Left kidney (tissue), 2 donors: ENCODE measurements around the gene ABCD1. TPM values are rescaled to one million over a fixed set of nuclear protein-coding genes. Genes with fewer than 3 reads are reported as not detected.
"Not testable (repeated sequence)": the region's sequence is repeated elsewhere in the genome, so short reads cannot be mapped to it uniquely, and the experiment has no call there.

Experiments
- DNase-seq: peaks from one replicate; pipeline ENCODE4 v3.0.0-alpha.2; 2013
- polyA plus RNA-seq: library from polyadenylated mRNA; unstranded; fragments of 120-200 nt; gene quantifications from one replicate; pipeline ENCODE4 v1.2.1, GENCODE V29; 2013; ENCODE audit not compliant: insufficient read length

ABCD1 gene
- polyA plus RNA-seq, 1 donor, result 6.4 TPM

DNA sequence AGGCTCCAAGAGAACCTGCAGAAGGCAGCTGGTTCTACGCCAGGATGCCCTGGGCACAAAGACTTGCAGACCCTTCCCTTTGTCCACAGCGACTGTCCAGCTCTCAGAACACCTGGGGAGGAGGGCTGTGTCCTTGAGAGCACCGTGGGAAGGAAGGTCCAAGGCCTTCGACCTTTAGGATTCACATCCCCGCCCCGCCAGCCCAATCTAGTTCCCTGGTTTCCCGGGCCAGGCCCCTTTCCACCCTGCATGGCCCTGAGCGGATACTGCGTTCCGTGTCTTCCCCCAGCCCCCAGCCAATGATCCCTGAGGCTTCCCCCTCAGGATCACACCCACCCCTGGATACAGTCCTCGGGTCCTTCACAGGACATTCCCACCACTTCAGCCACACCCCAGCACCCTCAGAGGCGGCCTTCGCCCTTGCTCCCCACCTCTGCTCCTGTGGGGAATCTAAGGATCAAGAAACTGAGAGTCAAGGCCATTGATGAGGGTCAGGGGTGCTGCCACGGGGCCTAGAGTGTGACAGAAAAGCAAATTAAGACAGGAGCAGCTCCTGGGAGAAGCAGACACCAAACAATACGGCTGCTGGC is 9.1 kb downstream of the ABCD1 start:
- DNase-seq, result no peak

DNA sequence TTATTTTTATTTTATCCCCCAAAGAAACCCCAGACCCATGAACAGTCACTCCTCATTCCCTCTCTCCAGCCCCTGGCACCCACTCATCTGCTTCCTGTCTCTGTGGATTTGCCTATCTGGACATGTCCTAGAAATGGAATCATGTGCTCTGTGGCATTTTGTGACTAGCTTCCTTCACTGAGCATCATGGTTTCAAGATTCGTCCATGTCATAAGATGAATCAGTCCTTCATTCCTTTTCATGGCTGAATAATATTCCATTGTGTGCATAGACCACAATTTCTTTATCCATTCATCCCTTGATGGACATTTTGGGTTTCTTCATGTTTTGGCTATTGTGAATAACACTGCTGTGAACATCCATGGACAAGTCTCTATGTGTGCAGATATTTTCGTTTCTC is 10.2 kb downstream of the ABCD1 start:
- no peak for DNase-seq

DNA sequence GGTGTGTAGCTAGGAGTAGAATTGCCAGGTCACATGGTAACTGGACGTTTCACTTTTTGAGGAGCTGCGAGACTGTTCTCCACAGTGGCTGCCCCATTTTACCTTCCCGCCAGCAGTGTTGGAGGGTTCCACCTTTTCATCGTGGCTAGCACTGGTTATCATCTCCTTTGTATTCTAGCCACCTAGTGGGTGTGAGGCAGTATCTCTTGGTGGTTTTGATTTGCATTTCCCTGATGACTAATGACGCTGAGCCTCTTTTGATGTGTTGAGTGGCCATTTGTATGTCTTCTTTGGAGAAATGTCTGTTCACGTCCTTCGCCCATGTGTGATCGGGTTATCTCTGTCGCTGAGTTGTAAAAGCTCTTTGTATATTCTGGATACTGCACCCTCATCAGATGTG is 10.6 kb downstream of the ABCD1 start:
- no peak for DNase-seq

DNA sequence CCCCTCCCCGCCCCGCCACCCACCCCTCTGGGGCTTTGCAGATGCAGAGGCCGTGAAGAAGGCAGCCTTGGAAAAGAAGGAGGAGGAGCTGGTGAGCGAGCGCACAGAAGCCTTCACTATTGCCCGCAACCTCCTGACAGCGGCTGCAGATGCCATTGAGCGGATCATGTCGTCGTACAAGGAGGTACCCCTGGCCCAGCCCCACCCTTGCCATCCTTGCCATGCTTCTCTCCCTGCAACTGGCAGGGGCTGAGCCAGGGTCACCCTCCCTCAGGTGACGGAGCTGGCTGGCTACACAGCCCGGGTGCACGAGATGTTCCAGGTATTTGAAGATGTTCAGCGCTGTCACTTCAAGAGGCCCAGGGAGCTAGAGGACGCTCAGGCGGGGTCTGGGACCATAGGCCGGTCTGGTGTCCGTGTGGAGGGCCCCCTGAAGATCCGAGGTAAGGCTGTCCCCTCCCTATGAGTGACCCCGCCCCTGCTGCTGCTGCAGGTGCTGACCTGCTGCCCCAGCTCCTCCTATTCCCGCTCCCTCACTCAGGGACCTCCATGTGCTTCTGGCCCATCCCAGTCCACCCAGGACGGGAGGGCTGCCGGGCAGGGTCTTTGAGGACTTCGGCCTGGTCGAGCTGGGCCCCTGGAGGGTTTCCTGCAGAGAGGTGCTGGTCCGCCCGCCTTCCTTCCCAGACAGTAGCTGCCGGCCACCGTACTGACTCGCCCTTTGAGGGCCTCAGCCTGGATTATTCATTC is 11.6 kb downstream of the ABCD1 start:
- DNase-seq, result no peak

DNA sequence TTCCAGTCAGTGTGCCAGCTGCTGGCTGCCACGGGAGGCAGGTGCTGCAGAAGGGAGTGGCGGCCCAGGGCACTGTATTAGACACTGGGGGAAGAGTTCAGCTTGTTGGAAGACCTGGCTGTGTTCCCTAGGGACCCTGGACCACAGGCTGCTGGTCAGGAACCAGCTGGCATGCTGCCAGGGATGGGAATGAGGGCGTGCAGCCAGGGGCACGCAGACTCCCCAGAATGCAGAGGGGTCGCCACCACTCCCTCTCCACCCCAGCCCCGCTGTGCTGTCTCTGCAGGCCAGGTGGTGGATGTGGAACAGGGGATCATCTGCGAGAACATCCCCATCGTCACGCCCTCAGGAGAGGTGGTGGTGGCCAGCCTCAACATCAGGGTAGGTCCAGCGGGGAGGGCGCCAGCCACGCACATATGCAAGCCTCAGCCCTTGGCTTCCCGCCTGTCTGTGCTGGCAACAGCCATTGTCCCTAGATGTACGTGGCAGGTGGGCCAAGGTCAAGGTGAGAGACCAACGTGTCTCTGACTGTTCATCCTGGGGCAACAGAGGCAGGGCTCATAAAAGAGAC is 12.3 kb downstream of the ABCD1 start:
- no peak for DNase-seq

DNA sequence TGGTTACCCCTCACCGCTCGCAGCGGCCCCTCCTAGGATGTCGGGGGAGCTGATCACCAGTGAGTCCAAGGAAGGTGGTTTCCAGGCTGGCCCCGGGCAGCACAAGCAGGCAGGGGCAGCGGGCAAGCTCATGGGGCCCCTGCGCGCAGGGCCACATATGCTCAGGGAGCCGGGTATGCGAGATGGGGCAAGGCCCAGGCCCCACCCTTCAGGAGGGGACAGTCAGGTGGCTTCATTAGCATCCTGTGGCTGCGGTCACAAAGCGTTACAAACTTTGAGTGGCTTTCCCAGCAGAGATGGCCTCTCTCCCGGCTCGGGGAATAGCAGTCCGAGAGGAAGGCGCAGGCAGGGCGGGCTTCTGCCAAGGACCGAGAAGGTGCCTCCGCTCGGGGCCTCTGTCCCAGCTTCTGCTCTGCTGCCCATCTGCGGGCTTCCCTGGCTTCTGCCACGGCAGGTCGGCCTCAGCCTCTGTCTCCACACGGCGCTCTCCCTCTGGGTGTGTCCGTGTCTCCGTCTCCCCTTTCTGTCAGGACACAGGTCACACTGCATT is 13.5 kb downstream of the ABCD1 start:
- no peak for DNase-seq

DNA sequence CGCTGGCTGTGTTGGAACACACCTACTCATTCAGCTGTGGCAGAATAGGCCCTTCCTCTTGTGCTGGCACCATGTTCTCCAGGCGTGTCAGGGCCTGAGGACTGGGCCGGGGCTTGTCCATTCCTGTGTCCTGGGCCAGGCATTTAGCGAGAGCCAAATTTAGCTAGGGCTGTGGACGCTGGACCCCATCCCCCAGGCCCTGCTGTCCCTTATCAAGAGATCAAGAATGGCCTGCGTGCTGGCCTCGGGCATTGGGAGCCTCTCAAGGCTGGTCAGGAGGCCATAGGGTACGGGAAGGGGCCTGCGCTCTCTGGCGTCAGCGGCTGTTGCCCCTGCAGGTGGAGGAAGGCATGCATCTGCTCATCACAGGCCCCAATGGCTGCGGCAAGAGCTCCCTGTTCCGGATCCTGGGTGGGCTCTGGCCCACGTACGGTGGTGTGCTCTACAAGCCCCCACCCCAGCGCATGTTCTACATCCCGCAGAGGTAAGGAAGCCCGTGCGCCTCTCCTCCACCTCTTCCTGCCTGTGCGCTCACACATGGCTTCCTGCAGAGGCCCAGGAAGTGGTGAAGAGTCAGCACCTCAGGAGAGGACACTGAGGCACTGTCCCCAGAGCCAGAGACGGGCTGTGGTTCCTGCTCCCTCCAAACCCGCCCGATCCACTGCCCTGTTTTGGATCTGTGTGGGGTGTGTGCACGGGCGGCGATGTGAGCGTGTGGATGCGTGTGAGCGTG is 15.3 kb downstream of the ABCD1 start:
- no peak for DNase-seq

DNA sequence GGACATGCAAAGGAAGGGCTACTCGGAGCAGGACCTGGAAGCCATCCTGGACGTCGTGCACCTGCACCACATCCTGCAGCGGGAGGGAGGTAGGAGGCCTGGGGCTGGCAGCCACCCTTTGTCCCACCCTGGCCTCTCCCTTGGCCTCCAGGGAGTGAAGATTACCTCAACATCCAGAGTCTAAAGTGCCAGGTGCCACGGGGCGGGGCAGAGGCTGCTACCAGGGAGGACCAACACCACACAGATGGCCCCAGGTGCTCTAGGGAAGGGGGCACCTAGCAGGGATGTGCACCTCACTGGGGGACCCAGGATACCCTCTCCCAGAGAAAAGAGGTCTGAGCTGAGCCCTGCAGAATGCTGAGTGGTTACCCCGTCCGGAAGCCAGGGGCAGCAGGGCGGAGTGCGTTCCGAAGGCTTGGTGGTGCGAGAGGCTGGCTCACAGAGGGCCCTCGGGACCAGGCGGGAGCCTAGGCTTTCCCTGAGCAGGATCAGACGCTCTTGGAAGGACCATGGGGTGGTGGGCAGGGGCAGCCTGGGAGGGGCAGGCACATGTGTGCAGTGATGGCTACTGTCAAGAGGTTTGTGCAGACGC is 16.1 kb downstream of the ABCD1 start:
- DNase-seq, result no peak

DNA sequence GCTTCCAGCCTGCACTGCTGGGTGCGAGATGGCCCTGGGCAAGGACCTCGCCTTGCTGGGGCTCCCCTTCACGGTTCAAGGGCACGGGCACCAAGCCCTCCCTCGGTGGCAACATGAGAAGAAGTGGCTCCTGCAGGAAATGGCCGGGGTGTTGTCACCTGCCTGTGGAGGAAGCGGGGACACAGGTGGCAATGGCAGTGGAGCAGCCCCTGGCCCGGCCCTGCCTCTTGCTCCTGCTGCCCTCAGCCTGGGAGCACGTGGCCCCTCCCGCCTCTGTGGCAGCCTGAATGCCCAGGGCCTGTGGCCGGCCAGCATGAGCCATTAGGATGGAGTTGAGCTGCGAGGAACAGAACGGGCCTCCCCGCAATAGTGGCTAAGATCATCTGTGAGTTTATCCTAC is 16.8 kb downstream of the ABCD1 start:
- DNase-seq, result no peak

DNA sequence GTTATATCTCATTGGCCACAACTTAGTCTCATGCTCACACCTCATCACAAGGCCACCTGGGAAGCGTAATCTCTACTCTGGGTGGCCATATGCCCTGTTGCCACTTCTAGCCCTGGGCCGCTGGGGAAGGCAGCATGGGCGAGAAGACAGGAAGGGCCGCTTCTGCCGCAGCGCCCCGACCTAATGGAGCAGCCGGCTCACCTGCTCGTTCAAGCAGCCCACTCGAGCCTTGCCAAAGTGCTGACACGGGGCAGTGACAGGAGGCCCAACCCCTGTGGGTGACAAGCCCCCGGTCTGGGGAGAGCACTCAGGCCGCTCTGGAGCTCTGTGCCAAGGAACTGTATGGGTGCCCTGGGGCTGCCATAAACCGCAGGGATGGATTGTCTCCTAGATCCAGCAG is 17.5 kb downstream of the ABCD1 start:
- DNase-seq, result not testable (repeated sequence)

DNA sequence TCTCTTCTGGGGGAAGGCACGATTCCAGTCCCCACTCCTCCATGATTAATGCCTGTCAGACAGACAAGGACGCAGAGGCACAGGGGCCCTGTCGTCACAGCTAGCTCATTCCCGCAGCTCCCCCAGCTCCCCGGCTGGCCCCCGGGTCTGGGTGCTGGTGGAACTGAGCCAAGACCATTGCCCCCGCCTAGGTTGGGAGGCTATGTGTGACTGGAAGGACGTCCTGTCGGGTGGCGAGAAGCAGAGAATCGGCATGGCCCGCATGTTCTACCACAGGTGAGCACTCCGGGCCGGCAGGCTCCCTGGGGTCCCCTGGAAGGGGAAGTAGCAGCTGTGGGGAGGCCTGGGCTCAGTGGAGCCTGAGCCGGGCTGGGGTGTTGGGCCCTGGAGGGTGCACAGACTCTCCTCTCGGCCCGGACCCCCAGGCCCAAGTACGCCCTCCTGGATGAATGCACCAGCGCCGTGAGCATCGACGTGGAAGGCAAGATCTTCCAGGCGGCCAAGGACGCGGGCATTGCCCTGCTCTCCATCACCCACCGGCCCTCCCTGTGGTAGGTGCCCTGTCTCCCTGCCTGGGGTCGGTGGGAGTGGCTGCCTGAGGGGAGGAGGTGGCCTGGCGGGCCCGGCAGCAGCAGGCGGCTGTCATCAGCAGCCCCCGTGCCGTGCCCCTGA is 18.3 kb downstream of the ABCD1 start:
- DNase-seq, result not testable (repeated sequence)

DNA sequence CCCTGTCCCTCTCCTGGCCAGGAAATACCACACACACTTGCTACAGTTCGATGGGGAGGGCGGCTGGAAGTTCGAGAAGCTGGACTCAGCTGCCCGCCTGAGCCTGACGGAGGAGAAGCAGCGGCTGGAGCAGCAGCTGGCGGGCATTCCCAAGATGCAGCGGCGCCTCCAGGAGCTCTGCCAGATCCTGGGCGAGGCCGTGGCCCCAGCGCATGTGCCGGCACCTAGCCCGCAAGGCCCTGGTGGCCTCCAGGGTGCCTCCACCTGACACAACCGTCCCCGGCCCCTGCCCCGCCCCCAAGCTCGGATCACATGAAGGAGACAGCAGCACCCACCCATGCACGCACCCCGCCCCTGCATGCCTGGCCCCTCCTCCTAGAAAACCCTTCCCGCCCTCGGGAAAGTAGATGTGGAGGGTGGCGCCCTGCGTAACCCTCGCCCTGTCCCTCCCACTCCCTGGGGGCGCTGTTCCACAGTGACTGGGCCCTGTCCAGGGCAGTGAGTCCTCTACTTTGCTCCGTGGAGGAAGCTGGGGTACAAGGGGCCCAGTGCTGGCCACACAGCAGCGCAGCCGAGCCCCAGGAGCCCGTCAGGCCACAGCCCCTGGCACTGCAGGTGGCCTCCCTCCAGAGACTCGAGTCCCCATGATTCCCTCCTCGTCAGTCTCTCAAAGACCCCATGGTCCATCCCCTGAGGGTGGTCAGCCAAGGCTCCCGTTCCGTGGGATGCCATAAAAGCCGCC is 19.0 kb downstream of the ABCD1 start:
- DNase-seq, result not testable (repeated sequence)

DNA sequence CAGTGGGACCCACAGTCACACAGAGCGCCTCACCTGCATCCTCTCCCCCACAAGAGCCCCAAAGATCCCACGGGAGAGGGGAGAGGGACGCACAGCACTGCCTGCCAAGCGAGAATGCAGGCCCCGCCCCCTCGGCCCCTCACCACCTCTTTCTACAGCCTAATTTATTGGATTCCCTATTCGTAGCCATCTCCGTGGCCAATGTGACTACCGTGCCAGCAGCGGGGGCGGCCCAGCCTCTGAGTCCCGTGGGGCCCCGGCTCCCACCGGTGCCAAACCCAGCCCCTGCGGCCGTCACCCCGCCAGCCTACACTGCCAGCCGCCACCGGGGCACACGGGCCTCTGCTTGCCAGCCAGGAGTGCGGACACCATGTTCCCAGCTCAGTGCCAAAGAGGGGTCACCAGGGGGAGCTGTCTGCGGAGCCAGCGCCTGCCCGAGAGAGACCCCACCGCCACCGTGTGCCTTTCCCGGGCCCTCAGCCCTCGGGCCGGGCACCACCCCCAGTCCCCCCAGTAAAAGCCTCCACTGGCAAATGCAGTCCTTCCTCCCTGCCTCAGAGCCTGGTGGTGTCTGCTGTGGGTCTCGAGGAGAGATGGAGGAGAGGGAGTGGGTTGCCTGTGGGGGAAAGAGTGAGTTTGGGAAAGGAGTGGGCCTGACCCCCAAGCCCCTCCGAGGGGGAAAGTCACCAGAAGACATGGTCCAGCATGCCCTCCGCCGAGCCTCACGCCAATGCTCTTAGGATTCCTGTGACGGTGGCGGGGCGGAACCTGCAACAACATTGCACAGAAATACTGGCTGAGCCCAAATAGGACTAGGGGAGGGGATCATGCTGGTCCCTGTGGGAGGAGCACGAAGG is 19.8 kb downstream of the ABCD1 start:
- no peak for DNase-seq

DNA sequence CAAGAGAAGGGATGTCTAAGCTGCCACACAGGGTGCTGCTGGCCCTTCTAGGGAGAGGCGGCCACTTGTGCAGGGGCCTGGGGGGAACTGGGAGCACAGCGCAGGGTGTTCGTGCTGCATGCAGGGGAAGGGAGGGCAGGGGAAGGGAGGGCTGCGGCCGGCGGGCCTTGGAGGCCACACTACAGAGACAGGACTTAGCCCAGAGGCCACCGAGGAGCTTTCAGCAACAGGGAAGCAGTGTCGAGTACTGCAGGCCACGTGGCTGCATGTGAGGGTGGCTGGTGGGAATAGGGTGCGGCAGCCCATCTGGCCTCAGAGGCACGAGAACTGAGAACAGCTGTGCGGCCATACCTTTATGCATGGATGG is 20.4 kb downstream of the ABCD1 start:
- DNase-seq, result not testable (repeated sequence)

DNA sequence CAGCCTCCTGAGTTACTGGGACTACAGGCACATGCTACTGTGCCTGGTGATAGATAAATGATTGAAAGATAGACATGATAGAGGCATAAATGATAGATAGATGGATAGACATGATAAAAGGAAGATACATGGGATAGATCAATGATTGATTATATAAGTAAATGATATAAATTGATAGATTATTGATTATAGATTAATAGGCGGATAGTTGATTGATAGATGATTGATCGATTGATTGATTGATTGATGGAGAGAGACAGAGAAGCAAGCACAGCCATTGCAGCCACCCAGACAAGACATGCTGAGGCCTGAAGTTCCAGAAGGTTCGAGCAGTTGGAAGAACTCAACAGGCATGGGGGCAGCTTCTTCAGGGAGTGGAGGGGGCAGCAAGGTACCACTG is 21.7 kb downstream of the ABCD1 start:
- no peak for DNase-seq

DNA sequence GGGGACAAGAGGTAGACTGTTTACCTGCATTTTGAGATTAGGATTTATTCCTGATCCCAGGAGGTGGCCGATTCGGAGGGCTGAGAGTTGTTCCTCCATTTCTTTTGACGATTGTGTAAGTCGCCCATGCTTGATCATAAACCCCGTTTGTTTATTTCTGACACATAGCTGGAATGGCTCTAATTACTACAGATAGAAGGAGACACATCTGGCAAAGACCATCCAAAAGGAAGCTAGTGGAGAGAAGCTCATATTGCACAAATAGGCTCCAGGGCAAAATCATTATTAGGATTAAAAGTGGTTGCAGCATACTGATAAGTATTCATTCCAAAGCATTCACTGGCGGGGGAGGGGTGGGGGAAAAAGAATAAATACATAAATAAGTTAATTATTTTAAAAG is 22.3 kb downstream of the ABCD1 start:
- not testable (repeated sequence) for DNase-seq

DNA sequence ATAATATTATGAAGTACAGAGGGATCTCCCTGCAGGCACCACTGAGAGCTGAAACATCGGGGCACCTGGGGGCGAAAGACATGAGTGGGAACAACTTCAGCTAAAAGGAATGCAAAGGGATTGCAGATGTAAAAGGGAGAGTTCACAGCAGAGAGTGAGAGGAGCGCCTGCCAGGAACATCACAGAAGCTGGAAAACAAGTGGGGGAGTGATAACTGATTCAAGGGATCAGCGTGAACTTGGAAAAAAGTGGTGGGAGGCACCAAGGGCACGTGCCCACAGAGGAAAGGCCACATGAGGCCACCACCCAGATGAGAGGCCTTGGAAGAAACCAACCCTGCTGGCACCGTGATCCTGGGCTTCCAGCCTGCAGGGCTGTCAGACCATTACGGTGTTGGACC is 24.4 kb downstream of the ABCD1 start:
- DNase-seq, result not testable (repeated sequence)

DNA sequence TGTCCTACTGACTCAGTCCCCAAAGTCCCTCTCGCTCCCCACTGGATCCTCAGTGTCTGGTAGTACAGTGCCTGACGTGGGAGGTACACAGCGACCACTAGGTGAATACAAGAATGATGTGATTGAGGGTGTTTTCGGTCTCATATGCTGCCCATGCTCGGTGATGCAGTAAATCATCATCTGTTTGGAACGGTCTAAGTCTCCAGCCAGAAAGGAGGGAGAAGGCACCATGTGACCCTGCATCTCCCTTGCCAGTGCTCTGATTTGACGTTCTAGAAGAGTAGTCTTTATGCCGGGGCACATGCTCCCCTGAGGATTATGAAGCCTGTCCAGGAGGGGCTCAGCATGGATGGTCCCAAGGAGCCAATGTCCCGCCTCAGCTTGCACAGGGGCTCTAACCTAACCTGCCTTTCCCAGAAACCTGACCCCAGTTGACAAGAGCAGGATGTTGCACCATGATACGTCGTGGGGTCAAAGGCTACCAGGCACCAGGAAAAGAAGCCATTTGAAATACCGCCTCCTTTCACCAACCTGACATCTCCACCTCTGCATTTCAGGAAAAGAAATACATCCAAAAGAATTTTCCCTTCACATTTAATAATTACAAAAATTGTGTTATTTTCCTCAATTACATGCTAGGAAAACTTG is 25.6 kb downstream of the ABCD1 start:
- DNase-seq, result no peak

DNA sequence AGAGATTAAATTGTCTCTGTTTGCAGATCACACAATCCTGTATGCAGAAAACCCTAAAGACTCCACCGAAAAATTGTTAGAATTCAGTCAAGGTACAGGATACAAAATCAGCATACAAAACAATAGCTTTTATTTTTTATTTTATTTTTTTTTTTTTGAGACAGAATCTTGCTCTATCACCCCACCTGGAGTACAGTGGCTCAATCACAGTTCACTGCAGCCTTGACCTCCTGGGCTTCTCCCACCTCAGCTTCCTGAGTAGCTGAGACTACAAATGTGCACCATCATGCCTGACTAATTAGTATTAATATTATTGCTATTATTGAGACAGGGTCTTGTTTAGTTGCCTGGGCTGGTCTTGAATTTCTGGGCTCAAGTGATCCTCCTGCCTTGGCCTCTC is 30.5 kb downstream of the ABCD1 start:
- DNase-seq, result no peak

DNA sequence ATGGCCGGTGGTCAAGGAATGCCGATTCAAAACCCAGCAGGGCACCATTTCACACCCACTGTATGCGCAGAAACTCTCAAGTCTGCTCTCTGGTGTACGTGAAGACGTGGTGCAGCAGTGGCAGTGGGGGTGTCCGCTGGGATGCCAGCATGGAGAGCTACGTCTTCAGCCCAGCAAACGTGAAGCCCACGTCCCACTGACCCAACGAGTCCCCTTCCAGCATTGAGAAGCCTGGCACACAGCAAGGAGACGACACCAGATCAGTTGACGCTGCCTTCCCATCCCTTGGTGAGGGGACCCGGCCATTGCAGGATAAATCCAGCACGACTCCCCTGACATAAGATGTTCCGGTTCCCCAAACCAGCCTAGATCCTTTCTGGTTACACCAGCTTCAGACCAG is 37.2 kb downstream of the ABCD1 start:
- DNase-seq, result no peak
